Effector CD8-positive, alpha-beta T cell (primary cell): ENCODE data around the gene XAGE2.

Experiments
- DNase-seq: peaks from one replicate; lab custom pipeline; 2025; lab: John Stamatoyannopoulos, UW

XAGE2 gene

DNA sequence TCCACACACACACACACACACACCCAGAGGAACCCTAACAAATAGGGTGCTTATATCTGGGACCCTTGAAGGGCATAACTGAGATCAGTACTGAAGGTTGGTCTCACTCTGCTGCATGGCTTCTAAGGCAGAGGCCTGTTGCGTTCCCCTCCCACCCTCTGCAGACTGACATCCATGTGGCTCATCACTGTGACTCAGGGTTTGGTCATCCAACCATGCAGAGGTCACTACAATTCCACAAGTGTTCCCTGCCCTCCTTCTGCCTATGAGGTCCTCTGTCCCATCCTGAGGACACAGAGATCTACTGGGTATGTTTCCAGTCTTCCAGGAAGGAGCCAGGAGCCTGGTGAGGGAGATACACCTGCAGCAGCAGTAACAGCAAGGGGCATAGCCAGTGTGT, 55.8 kb downstream of the XAGE2 start:
- DNase-seq, result no peak
